Measurements from ENCODE around the gene KAT2A.

DNA sequence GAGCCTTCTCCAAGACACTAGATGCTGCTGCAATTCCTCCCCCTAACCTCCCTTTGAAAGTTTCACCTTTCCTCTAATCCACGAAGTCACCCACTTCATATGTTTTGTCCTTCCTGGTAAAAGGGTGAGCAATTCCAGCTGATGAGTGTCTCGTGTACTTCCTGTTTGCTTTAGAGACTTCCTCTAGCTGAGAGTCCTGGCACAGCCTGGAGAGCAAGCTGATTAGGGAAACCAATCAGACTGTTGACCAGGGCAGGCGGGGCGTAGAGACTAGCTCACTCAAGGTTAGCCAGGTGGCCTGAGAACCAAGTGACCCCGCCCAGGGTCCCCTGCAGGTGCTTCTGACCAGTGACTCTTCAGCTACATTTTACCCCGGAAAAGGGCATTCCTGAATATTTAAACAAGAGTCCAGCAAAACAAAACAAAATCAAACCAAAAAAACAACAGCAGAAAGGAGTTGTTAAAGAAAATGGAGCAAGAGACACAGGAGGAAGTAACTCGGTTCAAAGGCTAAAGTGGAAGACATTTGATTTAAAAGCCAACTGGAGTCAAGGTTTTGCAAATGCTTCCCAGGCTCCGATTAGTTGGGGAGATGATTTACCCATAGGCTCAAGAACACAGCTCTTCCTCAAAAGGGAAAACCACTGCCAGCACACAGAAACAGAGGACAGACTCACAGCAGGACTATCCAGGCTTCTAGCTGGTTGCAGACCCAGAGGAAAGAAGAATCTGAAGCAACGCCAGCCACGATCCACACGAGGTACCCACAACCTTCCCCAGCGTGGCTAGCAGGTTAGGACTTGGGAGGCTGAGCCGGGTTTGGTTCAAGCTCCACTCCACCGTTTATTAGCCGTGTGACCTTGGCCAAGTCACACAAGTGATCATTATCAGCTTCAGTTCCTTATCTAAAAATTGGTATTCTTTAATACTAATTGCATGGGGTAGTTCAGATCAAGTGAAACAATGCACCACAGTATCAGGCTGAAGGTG lies 14.8 kb upstream of the KAT2A start:
- no peak for TF ChIP-seq ZNF274 (IDR thresholded peaks at IDR 0.05; ENCODE audit: low read depth, low read length)
- TF ChIP-seq, protein P1, sequence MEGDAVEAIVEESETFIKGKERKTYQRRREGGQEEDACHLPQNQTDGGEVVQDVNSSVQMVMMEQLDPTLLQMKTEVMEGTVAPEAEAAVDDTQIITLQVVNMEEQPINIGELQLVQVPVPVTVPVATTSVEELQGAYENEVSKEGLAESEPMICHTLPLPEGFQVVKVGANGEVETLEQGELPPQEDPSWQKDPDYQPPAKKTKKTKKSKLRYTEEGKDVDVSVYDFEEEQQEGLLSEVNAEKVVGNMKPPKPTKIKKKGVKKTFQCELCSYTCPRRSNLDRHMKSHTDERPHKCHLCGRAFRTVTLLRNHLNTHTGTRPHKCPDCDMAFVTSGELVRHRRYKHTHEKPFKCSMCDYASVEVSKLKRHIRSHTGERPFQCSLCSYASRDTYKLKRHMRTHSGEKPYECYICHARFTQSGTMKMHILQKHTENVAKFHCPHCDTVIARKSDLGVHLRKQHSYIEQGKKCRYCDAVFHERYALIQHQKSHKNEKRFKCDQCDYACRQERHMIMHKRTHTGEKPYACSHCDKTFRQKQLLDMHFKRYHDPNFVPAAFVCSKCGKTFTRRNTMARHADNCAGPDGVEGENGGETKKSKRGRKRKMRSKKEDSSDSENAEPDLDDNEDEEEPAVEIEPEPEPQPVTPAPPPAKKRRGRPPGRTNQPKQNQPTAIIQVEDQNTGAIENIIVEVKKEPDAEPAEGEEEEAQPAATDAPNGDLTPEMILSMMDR (IDR thresholded peaks at IDR 0.05 in 2 of 3, conservative IDR thresholded peaks at IDR 0.05 in 1 of 3; ENCODE audit: borderline replicate concordance in 1 of 3, insufficient read depth in 1 of 3, low read depth in 2 of 3, low read length in 2 of 3): no peak
- no peak for TF ChIP-seq EZH2 (IDR thresholded peaks at IDR 0.05)
- TF ChIP-seq JUND (IDR thresholded peaks at IDR 0.05): no peak
- no peak for TF ChIP-seq SIN3A (IDR thresholded peaks at IDR 0.05; ENCODE audit: low read depth)
- TF ChIP-seq CEBPB (IDR thresholded peaks at IDR 0.05; ENCODE audit: low read depth): no peak
